KOPT-K1 (cell line): ENCODE measurements around the gene RBP4.

Experiments
- H3K27ac ChIP-seq: fragments of 200-600 bp; sonication (generic); 2 replicates; pipeline ENCODE4 v1.5.1; 2016; ENCODE audit warnings: antibody characterized with exemption, mild to moderate bottlenecking, low read depth, low read length; ENCODE audit not compliant: poor library complexity, severe bottlenecking
- H3K36me3 ChIP-seq: fragments of 200-600 bp; sonication (generic); 2 replicates; pipeline ENCODE4 v1.5.1; 2017; ENCODE audit warnings: antibody characterized with exemption, mild to moderate bottlenecking, low read length, moderate library complexity; ENCODE audit not compliant: insufficient read depth
- H3K9me3 ChIP-seq: fragments of 200-600 bp; sonication (generic); 2 replicates; pipeline ENCODE4 v1.5.1; 2017; ENCODE audit warnings: antibody characterized with exemption, low read length, mild to moderate bottlenecking; ENCODE audit not compliant: insufficient read depth, poor library complexity, severe bottlenecking

RBP4 gene

GRCh38 chr10:93601146-93601773 is at the start of gene RBP4:
Gene RBP4 (minus strand): TSS chr10:93601235. CDS start chr10:93601028, 207 bp downstream.
- no peaks in the 10 kb centered on the region for H3K36me3 ChIP-seq
- no peaks in the 10 kb centered on the region for H3K9me3 ChIP-seq
- H3K27ac ChIP-seq = no peak within 1 kb of the TSS

- Histone ChIP-seq H3K36me3 (no peaks in the 10 kb centered on the region), H3K27ac (no peak overlapping the region), H3K9me3 (no peaks in the 10 kb centered on the region)
Measured at GRCh38 chr10:93639791-93640190, 38.8 kb upstream of the RBP4 start.

GRCh38 chr10:93630625-93631557 is 29.9 kb upstream of the RBP4 start:
- Histone ChIP-seq H3K27ac (no peak overlapping the region), H3K9me3 (no peaks in the 10 kb centered on the region), H3K36me3 (no peaks in the 10 kb centered on the region)

- Histone ChIP-seq H3K36me3 (no peaks in the 10 kb centered on the region), H3K27ac (no peak overlapping the region), H3K9me3 (no peaks in the 10 kb centered on the region)
Measured at GRCh38 chr10:93629647-93630305, 28.7 kb upstream of the RBP4 start.

GRCh38 chr10:93628858-93629257 is 27.8 kb upstream of the RBP4 start:
- Histone ChIP-seq H3K27ac (no peak overlapping the region), H3K36me3 (no peaks in the 10 kb centered on the region), H3K9me3 (no peaks in the 10 kb centered on the region)

GRCh38 chr10:93622942-93623341 is 21.9 kb upstream of the RBP4 start:
- no peaks in the 10 kb centered on the region for H3K9me3 ChIP-seq
- no peaks in the 10 kb centered on the region for H3K36me3 ChIP-seq
- no peak overlapping the region for H3K27ac ChIP-seq

- H3K36me3 ChIP-seq = no peaks in the 10 kb centered on the region
- H3K27ac ChIP-seq = no peak overlapping the region
Measured at GRCh38 chr10:93620925-93621324, 19.9 kb upstream of the RBP4 start.

GRCh38 chr10:93615576-93616235 is 14.7 kb upstream of the RBP4 start:
- Histone ChIP-seq H3K27ac (no peak overlapping the region), H3K9me3 (no peaks in the 10 kb centered on the region), H3K36me3 (no peaks in the 10 kb centered on the region)

More at GRCh38 chr10:93620925-93621324, 19.9 kb upstream of the RBP4 start:
- no peaks in the 10 kb centered on the region for H3K9me3 ChIP-seq

- Histone ChIP-seq H3K9me3 (no peaks in the 10 kb centered on the region), H3K36me3 (no peaks in the 10 kb centered on the region), H3K27ac (no peak overlapping the region)
Measured at GRCh38 chr10:93614101-93614825, 13.2 kb upstream of the RBP4 start.

GRCh38 chr10:93613126-93613525 is 12.1 kb upstream of the RBP4 start:
- H3K36me3 ChIP-seq = no peaks in the 10 kb centered on the region
- H3K27ac ChIP-seq = no peak overlapping the region
- H3K9me3 ChIP-seq = no peaks in the 10 kb centered on the region

- Histone ChIP-seq H3K27ac (no peak within 1 kb of the TSS), H3K9me3 (peaks cover 4% of the 10 kb centered on the region), H3K36me3 (no peaks in the 10 kb centered on the region)
Measured at GRCh38 chr10:93612311-93612710, 11.3 kb upstream of the RBP4 start, which contains the start of gene PDE6C. Gene PDE6C (plus strand): TSS chr10:93612537. CDS start chr10:93612726, 189 bp downstream.

- Histone ChIP-seq H3K36me3 (no peaks in the 10 kb centered on the region), H3K27ac (no peak overlapping the region), H3K9me3 (peaks cover 6% of the 10 kb centered on the region)
Measured at GRCh38 chr10:93608421-93608820, 7.4 kb upstream of the RBP4 start.

GRCh38 chr10:93604146-93604545 is 3.1 kb upstream of the RBP4 start:
- H3K27ac ChIP-seq = no peak overlapping the region
- H3K9me3 ChIP-seq = peaks cover 6% of the 10 kb centered on the region
- H3K36me3 ChIP-seq = no peaks in the 10 kb centered on the region

- no peak overlapping the region for H3K27ac ChIP-seq
Measured at GRCh38 chr10:93603023-93603422, 2.0 kb upstream of the RBP4 start.

More at GRCh38 chr10:93603023-93603422, 2.0 kb upstream of the RBP4 start:
- Histone ChIP-seq H3K9me3 (peaks cover 6% of the 10 kb centered on the region), H3K36me3 (no peaks in the 10 kb centered on the region)
